ENCODE data around the gene ZPR1.

Gene ZPR1

GRCh38 chr11:116828632-116829524 lies 41.1 kb upstream of the ZPR1 start:
- H3K4me3 ChIP-seq (replicated peaks in 1 of 2; ENCODE audit: low read depth in 2 of 2, low read length in 2 of 2), result no peak overlapping the region
- no peak for DNase-seq (ENCODE audit: low read depth in 2 of 2)
- TF ChIP-seq CTCF (IDR thresholded peaks at IDR 0.05; ENCODE audit: low read depth, low read length), result no peak

- no peak overlapping the region for H3K4me3 ChIP-seq (replicated peaks in 1 of 2; ENCODE audit: low read depth in 2 of 2, low read length in 2 of 2)
- TF ChIP-seq CTCF (IDR thresholded peaks at IDR 0.05; ENCODE audit: low read depth, low read length), result no peak
- no peak for DNase-seq (ENCODE audit: low read depth in 2 of 2)
These were observed 39.6 kb upstream of the ZPR1 start for GRCh38 chr11:116827461-116827860.

GRCh38 chr11:116826751-116827431 lies 39.1 kb upstream of the ZPR1 start:
- no peak for DNase-seq (ENCODE audit: low read depth in 2 of 2)
- H3K4me3 ChIP-seq (replicated peaks in 1 of 2; ENCODE audit: low read depth in 2 of 2, low read length in 2 of 2), result no peak overlapping the region
- no peak for TF ChIP-seq CTCF (IDR thresholded peaks at IDR 0.05; ENCODE audit: low read depth, low read length)

GRCh38 chr11:116825854-116826750 lies 38.3 kb upstream of the ZPR1 start:
- no peak overlapping the region for H3K4me3 ChIP-seq (replicated peaks in 1 of 2; ENCODE audit: low read depth in 2 of 2, low read length in 2 of 2)
- no peak for TF ChIP-seq CTCF (IDR thresholded peaks at IDR 0.05; ENCODE audit: low read depth, low read length)
- DNase-seq (ENCODE audit: low read depth in 2 of 2), result no peak

- no peak for DNase-seq (ENCODE audit: low read depth in 2 of 2)
- no peak for TF ChIP-seq CTCF (IDR thresholded peaks at IDR 0.05; ENCODE audit: low read depth, low read length)
These were observed 37.6 kb upstream of the ZPR1 start for GRCh38 chr11:116825434-116825833.

GRCh38 chr11:116823031-116823843 lies 35.4 kb upstream of the ZPR1 start, which contains the start of gene APOA4:
TSS of gene APOA4 (minus strand) at chr11:116823304. CDS start at chr11:116823191, 113 bp downstream.
- DNase-seq (ENCODE audit: low read depth in 2 of 2), result no peak
- TF ChIP-seq CTCF (IDR thresholded peaks at IDR 0.05; ENCODE audit: low read depth, low read length), result no peak

More at GRCh38 chr11:116825434-116825833, 37.6 kb upstream of the ZPR1 start:
- H3K4me3 ChIP-seq (replicated peaks in 1 of 2; ENCODE audit: low read depth in 2 of 2, low read length in 2 of 2), result no peak overlapping the region

More at GRCh38 chr11:116823031-116823843, 35.4 kb upstream of the ZPR1 start, which contains the start of gene APOA4:
- H3K4me3 ChIP-seq (replicated peaks in 1 of 2; ENCODE audit: low read depth in 2 of 2, low read length in 2 of 2), result no peak within 1 kb of the TSS
